ENCODE data around the gene ZBTB11.
"Not testable (repeated sequence)": the region's sequence is repeated elsewhere in the genome, so short reads cannot be mapped to it uniquely, and the experiment has no call there.

The ZBTB11 gene

GRCh38 chr3:101615525-101615924 lies 61.4 kb downstream of the ZBTB11 start:
- no peak for DNase-seq (ENCODE audit: low read depth)

GRCh38 chr3:101613014-101613413 lies 63.9 kb downstream of the ZBTB11 start:
- not testable (repeated sequence) for DNase-seq (ENCODE audit: low read depth)

- DNase-seq (ENCODE audit: low read depth) = no peak
These were observed 65.9 kb downstream of the ZBTB11 start for GRCh38 chr3:101611023-101611422.

- DNase-seq (ENCODE audit: low read depth) = not testable (repeated sequence)
These were observed 71.5 kb downstream of the ZBTB11 start for GRCh38 chr3:101605398-101605797.

- DNase-seq (ENCODE audit: low read depth) = no peak
These were observed 73.7 kb downstream of the ZBTB11 start for GRCh38 chr3:101603184-101603583.

- no peak for DNase-seq (ENCODE audit: low read depth)
These were observed 74.2 kb downstream of the ZBTB11 start for GRCh38 chr3:101602731-101603130.

Data from activated T-cell treated with anti-CD3 and anti-CD28 coated beads for 1 hour (primary cell).